GM10248 (cell line): ENCODE data around the gene EYA4.

Source experiments
- CTCF ChIA-PET: fragments of 300-600 bp; sonication (Branson Sonifier 250); formaldehyde crosslinking; extraction: SDS; loops from one replicate; lab custom pipeline; 2021; ENCODE audit warnings: antibody characterized with exemption; lab: Yijun Ruan, JAX
- POLR2A ChIA-PET: fragments of 350-650 bp; sonication (Branson Sonifier 250); formaldehyde crosslinking; extraction: SDS; loops from one replicate; lab custom pipeline; 2020; ENCODE audit warnings: antibody characterized with exemption; lab: Yijun Ruan, JAX
- DNase-seq: peaks from one replicate; pipeline ENCODE4 v3.0.0; 2012; ENCODE audit errors: extremely low spot score
- CTCF ChIP-seq: IDR thresholded peaks from 2 replicates; pipeline ENCODE4 v1.5.1; 2012; ENCODE audit warnings: mild to moderate bottlenecking, low read depth; ENCODE audit errors: extremely low read depth, missing control alignments, control extremely low read depth

Gene EYA4

DNA sequence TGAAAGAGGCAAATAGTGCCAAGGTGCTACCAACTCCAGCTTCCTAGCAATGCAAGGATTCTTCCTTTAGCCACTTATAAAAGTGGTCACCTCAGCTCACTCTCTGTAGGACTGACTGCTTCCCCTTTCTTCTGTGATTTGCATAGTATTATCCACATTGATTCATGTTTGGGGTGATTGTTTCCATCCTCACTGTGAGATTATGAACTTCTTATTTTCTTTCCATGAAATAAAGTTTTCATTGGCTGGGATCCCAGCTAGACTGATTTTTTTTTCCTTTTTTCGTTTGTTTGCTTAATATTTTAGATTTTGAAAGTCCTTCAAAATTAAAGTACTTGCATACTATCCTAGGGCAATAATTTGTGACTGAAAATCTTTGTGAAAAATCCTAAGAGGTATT is 50.5 kb downstream of the EYA4 start:
- CTCF ChIA-PET, result interaction anchor here (0.9 to 1.6 kb wide), 4 partner anchors 8 to 32 kb away, joined by 3 to 4 read pairs (median 3); no protein-coding TSS in a partner anchor
- TF ChIP-seq CTCF, result no peak
- POLR2A ChIA-PET, result no interaction called here

GRCh38 chr6:133297657-133298056 is 56.5 kb downstream of the EYA4 start:
- POLR2A ChIA-PET, result no interaction called here
- CTCF ChIA-PET, result no interaction called here
- DNase-seq, result no peak
- TF ChIP-seq CTCF, result no peak

More for the DNA sequence above, 50.5 kb downstream of the EYA4 start:
- DNase-seq, result no peak

- TF ChIP-seq CTCF, result no peak
- ChIA-PET POLR2A (no interaction called here), CTCF (no interaction called here)
- no peak for DNase-seq
Observed at GRCh38 chr6:133298335-133298734, 57.2 kb downstream of the EYA4 start.

DNA sequence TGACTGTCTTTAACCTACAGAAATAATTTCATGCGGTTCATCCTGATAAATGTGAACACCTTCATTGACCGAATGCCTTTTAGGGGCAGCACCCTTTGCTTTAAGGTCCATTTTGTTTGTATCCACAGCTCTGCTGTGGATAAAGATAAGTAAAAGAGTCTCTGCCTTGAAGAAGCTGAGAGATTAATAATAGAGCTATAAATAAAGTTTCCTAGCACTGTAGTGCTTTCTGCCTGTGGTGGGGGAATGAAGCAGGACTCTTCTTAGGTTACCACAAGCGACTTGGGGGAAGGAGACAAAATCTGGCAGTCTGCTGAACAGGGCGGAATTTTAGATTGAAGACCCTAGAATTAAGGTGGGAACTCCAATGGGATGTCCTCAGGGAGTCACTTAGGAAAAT is 57.6 kb downstream of the EYA4 start:
- CTCF ChIA-PET, result no interaction called here
- no peak for TF ChIP-seq CTCF
- POLR2A ChIA-PET, result no interaction called here
- DNase-seq, result no peak

- POLR2A ChIA-PET, result no interaction called here
Observed at GRCh38 chr6:133300896-133301295, 59.7 kb downstream of the EYA4 start.

DNA sequence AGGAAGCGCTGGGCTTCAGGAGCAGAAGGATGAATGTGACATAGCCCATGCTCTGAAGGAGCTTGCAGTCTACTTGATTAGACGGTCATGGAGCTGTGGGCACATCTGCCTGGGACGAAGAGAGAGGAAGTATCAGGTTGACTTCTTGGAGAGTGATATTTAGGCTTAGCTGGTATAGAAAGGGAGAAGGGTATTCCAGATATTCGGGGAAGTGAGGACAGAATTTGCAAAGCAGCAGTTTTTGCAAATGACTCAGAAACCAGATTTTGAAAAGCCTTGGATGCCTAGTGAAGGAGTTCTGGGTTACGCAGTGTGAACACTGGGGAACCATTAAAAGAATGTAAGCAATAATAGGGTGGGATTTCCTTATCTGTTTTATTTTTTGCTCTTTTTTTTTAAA is 60.7 kb downstream of the EYA4 start:
- ChIA-PET CTCF (interaction anchor here (1.3 kb wide), 1 partner anchor 10 kb away, joined by 3 read pairs; no protein-coding TSS in a partner anchor), POLR2A (no interaction called here)
- DNase-seq, result no peak
- TF ChIP-seq CTCF, result no peak

More at GRCh38 chr6:133300896-133301295, 59.7 kb downstream of the EYA4 start:
- no peak for TF ChIP-seq CTCF
- no peak for DNase-seq
- CTCF ChIA-PET, result no interaction called here
